Caki2 (cell line): ENCODE measurements around the gene UGCG. TPM values are rescaled to one million over a fixed set of nuclear protein-coding genes. Genes with fewer than 3 reads are reported as not detected.

Experiments used
- DNase-seq: peaks from one replicate; pipeline ENCODE4 v3.0.0-alpha.2; 2015; ENCODE audit warnings: low read depth
- in situ Hi-C: cut with HindIII; loops from 2 replicates; pipeline ENCODE4 v1.10.0; 2016; ENCODE audit warnings: low sequenced_read_pairs, low pct_unique_long_range_greater_than_20kb, mixed read lengths
- total RNA-seq: library from RNA; depleted of rRNA; stranded (reverse); fragments of >200 nt; shearing (Covaris generic); gene quantifications from 2 replicates; pipeline ENCODE4 v1.2.3, GENCODE V29; 2014; ENCODE audit warnings: low replicate concordance

The UGCG gene
- total RNA-seq, 1 experiment from 2014 or later, result 65.0 TPM

DNA sequence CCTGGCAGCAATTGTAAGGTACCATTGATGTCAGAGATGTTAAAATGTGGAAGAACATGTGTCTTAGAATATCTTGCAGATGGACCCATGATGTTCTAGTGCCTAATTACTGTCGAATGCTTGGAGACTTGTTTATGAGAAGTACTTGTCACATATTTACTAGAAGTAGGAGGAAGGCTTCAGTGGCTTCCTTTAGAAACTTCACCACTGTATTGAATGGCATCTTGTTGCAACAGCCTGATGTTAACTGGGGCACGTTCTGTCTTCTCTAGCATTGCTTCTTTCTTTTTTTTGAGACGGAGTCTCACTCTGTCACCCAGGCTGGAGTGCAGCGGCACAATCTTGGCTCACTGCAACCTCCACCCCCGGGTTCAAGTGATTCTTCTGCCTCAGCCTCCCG, 16.5 kb downstream of the UGCG start:
- no peak for DNase-seq
- in situ Hi-C loops, result no loop called here

DNA sequence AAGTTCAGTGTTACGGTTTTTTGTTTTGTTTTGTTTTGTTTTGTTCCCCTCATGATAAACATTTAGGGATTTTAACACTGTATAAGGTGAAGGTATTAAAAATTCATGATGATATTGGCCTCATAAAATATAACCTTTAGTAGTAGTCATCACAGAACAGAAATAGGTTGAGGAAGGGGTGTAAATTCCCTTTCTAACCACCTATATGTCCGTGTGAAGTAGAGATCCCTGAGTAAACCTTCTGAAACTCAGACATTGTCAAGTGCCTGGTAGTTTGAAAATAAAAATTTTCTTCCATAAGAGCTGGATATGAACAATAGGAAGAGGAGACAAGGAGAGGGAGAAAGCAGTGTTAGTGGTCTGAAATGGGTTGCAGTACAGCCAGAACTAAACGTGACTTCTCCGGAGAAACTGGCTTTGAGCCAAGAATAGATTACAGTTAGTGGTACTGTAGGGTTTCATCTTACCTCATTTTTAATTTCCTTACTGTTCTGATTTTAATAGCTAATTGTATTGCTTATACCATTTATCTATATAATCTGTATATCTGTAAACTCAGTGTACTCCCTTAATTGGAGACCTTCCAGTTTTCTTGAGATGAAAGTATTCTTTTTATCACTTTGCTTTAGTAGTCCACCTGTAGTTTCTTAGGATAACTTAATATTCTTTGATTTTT, 18.3 kb downstream of the UGCG start:
- in situ Hi-C loops, result no loop called here
- no peak for DNase-seq

DNA sequence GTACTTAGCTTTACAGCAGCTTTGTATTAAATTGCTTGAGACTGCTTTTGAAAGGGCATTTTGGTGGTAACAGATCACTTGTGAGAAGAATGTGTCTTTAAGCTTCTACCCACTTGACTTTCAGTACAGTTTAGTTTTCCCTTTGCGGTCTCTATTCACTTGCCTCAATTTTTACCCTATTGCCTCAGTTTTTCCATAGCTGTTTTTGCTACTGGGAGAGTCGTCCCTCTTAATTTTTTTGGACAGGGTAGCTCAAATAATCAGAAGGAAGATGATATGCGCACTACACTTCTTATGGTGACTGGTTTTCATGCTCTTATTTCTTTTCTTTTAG, 18.8 kb downstream of the UGCG start:
- in situ Hi-C loops, result no loop called here

DNA sequence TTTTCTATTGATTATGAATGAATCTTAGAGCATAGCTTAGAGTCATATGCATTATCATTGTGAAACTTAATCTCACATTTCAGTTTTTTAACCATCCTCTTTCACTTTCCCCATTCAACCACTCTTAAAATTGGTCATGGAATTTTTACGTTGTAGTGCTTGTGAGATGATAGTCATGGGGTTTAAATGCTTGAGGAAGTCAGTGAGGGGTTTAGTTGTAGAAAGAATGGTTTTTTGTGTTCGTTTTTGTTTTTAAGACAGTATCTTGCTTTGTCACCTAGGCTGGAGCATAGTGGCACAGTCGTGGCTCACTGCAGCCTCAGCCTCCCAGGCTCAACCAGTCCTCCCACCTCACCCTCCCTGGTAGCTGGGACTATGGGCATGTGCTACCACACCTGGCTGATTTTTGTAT, 19.6 kb downstream of the UGCG start:
- DNase-seq, result no peak

More for the DNA sequence above, 18.8 kb downstream of the UGCG start:
- no peak for DNase-seq

GRCh38 chr9:111917201-111917600, 20.6 kb downstream of the UGCG start:
- in situ Hi-C loops, result no loop called here
- DNase-seq, result no peak

More for the DNA sequence above, 19.6 kb downstream of the UGCG start:
- in situ Hi-C loops, result no loop called here

- in situ Hi-C loops, result no loop called here
- no peak for DNase-seq
Observed at GRCh38 chr9:111917980-111918379, 21.4 kb downstream of the UGCG start.

DNA sequence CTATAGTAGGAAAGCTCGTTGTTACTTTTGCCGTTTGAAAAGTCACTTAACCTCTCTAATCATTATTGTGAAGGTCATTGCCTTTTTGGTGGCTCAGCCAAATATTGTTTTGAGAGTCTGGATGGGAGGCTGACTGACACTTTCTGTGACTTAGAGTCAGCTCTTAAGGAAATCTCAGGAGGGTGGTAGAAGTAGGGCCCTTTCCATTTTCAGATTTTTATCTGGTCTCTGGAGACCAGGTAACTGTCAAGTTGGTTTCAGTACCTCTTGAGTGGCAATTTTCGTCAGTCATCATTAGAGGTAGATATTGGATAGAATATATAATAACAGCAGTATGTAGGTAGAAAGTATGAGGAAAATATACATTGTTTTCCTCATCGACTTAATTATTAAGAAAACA, 23.3 kb downstream of the UGCG start:
- in situ Hi-C loops, result no loop called here
- DNase-seq, result no peak

DNA sequence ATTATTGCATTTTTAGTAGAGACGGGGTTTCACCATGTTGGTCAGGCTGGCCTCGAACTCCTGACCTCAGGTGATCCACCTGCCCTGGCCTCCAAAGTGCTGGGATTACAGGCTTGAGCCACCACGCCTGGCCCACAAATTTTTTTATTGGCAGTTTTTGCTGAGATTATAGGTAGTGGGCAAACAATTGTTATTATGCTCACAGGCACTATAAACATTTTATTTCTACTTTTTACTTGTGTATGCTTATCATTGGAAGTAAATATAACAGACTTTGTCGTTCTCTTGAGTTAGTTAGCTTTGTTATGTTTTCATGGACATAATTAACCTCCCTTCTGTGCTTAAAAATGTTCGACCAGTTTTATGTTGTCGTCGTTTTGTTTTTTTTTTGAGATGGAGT, 23.9 kb downstream of the UGCG start:
- in situ Hi-C loops, result no loop called here
- no peak for DNase-seq

GRCh38 chr9:111922324-111923013, 25.9 kb downstream of the UGCG start:
- in situ Hi-C loops, result no loop called here
- DNase-seq, result no peak

GRCh38 chr9:111924281-111924680, 27.7 kb downstream of the UGCG start:
- in situ Hi-C loops, result no loop called here
- no peak for DNase-seq

GRCh38 chr9:111925017-111925770, 28.6 kb downstream of the UGCG start:
- in situ Hi-C loops, result no loop called here
- no peak for DNase-seq

DNA sequence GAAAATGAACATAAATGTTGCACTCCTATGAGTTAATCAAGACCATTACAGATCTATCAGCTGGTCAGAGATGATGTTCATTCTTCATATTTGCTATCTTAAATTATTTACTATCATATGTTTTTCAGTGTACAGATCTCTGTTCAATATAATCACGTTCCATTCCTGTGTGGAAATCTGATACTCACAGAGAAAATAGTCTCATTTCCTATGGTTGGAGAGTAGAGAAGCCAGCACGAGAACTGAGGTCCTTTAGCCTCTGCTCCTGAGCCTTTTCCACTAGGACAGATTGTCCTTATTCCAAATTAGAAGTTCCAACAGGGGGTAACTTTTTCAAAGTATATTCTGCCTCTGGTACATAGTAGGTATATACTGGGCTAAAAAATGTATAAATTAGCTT, 29.2 kb downstream of the UGCG start:
- DNase-seq, result no peak
- in situ Hi-C loops, result no loop called here

GRCh38 chr9:111926421-111926875, 29.8 kb downstream of the UGCG start:
- in situ Hi-C loops, result no loop called here
- DNase-seq, result no peak

GRCh38 chr9:111928359-111928720, 31.7 kb downstream of the UGCG start:
- no peak for DNase-seq
- in situ Hi-C loops, result no loop called here

- no peak for DNase-seq
- in situ Hi-C loops, result no loop called here
Observed at GRCh38 chr9:111934747-111935146, 38.1 kb downstream of the UGCG start.

- peak; percentile 17 for DNase-seq
- in situ Hi-C loops, result no loop called here
Observed at GRCh38 chr9:111936391-111936790, 39.8 kb downstream of the UGCG start.

DNA sequence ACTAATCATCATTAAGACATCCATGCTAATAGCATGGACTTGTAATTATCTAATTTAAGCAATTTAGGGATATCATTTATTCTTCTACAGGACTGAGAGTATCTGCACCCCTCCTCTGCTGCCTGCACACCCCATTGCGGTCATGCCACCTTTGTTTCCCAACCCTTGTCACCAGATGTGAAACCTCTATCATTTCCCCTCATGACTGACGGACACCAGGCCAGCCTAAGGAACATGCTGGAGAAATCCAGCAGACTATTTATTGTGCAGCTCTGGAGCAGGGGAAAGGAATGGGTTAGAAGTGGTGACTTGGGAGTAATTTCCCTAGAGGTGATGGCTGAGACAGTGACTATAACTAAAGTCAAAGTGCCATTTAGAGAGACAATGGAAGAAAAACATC, 40.7 kb downstream of the UGCG start:
- in situ Hi-C loops, result no loop called here
- DNase-seq, result peak; percentile 19

DNA sequence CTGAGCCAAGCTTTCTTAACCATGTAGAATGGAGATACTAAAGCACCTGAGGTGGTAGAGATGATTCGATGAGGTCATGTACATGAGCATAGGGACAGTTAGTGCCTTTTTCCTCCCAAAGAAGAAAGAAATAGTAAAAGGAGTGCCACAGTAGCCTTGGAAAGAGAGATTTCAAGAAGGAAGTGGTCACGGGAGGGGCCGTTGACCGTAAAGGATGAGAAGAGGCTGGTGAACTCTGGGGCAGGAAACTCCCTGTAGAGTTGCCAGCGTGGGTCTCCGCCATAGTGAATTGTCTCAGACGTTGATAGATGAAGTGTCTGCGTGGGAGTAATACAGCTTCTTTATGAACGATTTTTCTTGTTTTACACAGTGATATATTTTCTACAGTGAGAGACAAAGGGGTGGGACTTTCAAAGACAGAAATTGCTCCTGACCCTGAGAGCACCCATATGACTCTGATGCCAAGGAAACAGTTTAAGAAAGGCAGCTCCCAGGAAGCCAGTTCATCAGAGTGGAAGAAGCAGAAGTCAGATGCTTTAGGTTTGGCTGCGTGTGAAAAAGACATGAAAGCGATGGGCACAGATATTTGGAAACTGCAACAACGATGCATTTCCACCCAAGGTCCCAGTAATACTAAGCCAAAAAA, 41.3 kb downstream of the UGCG start:
- peak; percentile 54 for DNase-seq

DNA sequence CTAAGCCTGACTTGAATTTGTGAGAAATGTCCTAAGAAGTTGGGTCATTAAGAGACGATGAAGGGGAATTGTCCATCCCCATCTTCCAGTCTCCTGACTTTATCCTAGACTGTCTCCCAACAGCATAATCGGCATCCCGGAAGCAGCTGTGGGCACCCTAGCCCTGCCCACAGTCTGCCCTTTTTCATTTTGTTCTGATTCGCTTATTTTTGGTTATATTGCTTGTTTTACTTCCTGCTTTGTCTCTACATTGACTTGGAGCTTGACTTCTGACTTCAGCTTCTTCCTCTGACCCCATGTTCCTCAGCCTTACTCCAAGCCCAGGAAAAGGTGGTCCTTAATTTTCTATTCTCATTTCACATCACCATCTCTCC, 41.8 kb downstream of the UGCG start:
- in situ Hi-C loops, result no loop called here
- DNase-seq, result no peak

More for the DNA sequence above, 41.3 kb downstream of the UGCG start:
- in situ Hi-C loops, result no loop called here
